SK-N-MC (cell line): ENCODE results near the gene SLC6A1.

ENCODE experiments used
- EZH2 ChIP-seq: fragments of 200-600 bp; sonication (generic); IDR thresholded peaks from one replicate; pipeline ENCODE4 v1.6.1; 2017; ENCODE audit warnings: antibody characterized with exemption
- FOXP2 ChIP-seq: optimal IDR thresholded peaks from 2 replicates; pipeline ENCODE3; 2011; ENCODE audit warnings: mild to moderate bottlenecking, moderate library complexity; ENCODE audit not compliant: insufficient read depth; ENCODE audit errors: extremely low read length, control extremely low read depth
- POLR2AphosphoS5 ChIP-seq: IDR thresholded peaks from 2 replicates; pipeline ENCODE4 v1.6.1; 2012; ENCODE audit warnings: mild to moderate bottlenecking, low read depth, low read length, borderline replicate concordance

GRCh38 chr3:11033871-11034270 lies 41.3 kb downstream of the SLC6A1 start:
- no peak for TF ChIP-seq POLR2AphosphoS5
- TF ChIP-seq EZH2: no peak
- no peak for TF ChIP-seq FOXP2
